Calu3 (cell line): ENCODE measurements around the gene PXMP2. TPM values are rescaled to one million over a fixed set of nuclear protein-coding genes. Genes with fewer than 3 reads are reported as not detected.
A peak's percentile ranks its signal among the peaks of the same experiment; 100 is the strongest.

Experiments used
- BruUV-seq: library from RNA; stranded (reverse); fragments of 400-500 nt; replicated peaks from 2 replicates; lab custom pipeline; 2021; lab: Mats Ljungman, UMichigan
- CTCF ChIA-PET: fragments of 300-600 bp; sonication (Branson Sonifier 250); formaldehyde crosslinking; loops from one replicate; lab custom pipeline; 2022; ENCODE audit warnings: antibody characterized with exemption; lab: Charles Lee
- DNase-seq: peaks from one replicate; pipeline ENCODE4 v3.0.0; 2022
- H3K27ac Mint-ChIP-seq: one replicate; pipeline ENCODE4 v1.8.0; 2022; ENCODE audit warnings: mixed read lengths; ENCODE audit not compliant: unreplicated experiment
- H3K27me3 Mint-ChIP-seq: one replicate; pipeline ENCODE4 v1.8.0; 2022; ENCODE audit warnings: mixed read lengths; ENCODE audit not compliant: unreplicated experiment
- H3K36me3 Mint-ChIP-seq: one replicate; pipeline ENCODE4 v1.8.0; 2022; ENCODE audit warnings: mild to moderate bottlenecking, moderate library complexity, mixed read lengths; ENCODE audit not compliant: insufficient read depth, unreplicated experiment
- H3K4me1 Mint-ChIP-seq: one replicate; pipeline ENCODE4 v1.8.0; 2022; ENCODE audit warnings: mild to moderate bottlenecking, low read depth, mixed read lengths; ENCODE audit not compliant: unreplicated experiment
- H3K4me3 Mint-ChIP-seq: one replicate; pipeline ENCODE4 v1.8.0; 2022; ENCODE audit warnings: mild to moderate bottlenecking, low read depth, moderate library complexity, mixed read lengths; ENCODE audit not compliant: unreplicated experiment
- H3K9me3 Mint-ChIP-seq: one replicate; pipeline ENCODE4 v1.8.0; 2022; ENCODE audit warnings: low read depth, mixed read lengths; ENCODE audit not compliant: unreplicated experiment
- CTCF ChIP-seq: fragments of 200-600 bp; IDR thresholded peaks from one replicate; pipeline ENCODE4 v1.8.0; 2022; ENCODE audit warnings: antibody characterized with exemption; ENCODE audit not compliant: unreplicated experiment
- intact Hi-C: fragments of 100-400 bp; cut with micrococcal nuclease; formaldehyde crosslinking; loops from one replicate; pipeline ENCODE4 v1.10.0; 2022; ENCODE audit not compliant: unreplicated experiment
- total RNA-seq: library from RNA; stranded (reverse); gene quantifications from 2 replicates; pipeline ENCODE4 v1.2.3, GENCODE V29; 2022

The PXMP2 gene
- total RNA-seq, 1 experiment from 2014 or later: 41.9 TPM

- H3K36me3 Mint-ChIP-seq: peaks cover 45% of the 10 kb centered on the region
- BruUV-seq: no TSS peak
Observed at GRCh38 chr12:132639956-132640520, 47.3 kb upstream of the PXMP2 start.

DNA sequence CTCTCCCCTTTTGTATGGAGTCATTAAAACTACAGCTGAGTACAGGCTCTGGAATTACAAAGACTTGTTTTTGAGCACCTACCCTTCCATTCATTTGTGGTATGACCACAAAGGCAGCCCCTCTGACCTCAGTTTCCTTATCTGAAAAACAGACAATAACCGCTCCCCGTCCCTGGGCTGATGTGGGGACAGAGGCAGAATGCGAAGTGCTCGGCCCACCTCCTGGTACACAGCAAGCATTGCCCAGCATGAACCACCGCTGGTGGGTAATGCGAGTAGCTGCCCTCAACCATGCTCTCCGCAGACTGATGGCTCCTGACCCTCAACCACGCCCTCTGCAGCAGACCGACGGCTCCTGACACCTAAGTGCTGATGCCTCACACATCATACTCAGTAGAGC lies 46.5 kb upstream of the PXMP2 start:
- H3K36me3 Mint-ChIP-seq: peaks cover 49% of the 10 kb centered on the region
- H3K27me3 Mint-ChIP-seq: no peaks in the 10 kb centered on the region
- CTCF ChIA-PET: interaction anchor here (0.6 kb wide), 1 partner anchor 25 kb away, joined by 3 read pairs; no protein-coding TSS in a partner anchor
- intact Hi-C loops: no loop called here
- no peaks in the 10 kb centered on the region for H3K4me1 Mint-ChIP-seq
- no peak for DNase-seq
- no peak overlapping the region for H3K27ac Mint-ChIP-seq
- no peaks in the 10 kb centered on the region for H3K9me3 Mint-ChIP-seq
- no peak overlapping the region for H3K4me3 Mint-ChIP-seq
- BruUV-seq: no TSS peak
- TF ChIP-seq CTCF: no peak

More at GRCh38 chr12:132639956-132640520, 47.3 kb upstream of the PXMP2 start:
- Mint-ChIP-seq H3K27ac (no peak overlapping the region), H3K9me3 (no peaks in the 10 kb centered on the region), H3K4me1 (no peaks in the 10 kb centered on the region), H3K27me3 (no peaks in the 10 kb centered on the region), H3K4me3 (no peak overlapping the region)
- intact Hi-C loops: no loop called here
- no peak for DNase-seq
- CTCF ChIA-PET: interaction anchor here (0.6 to 0.8 kb wide), 3 partner anchors 14 to 27 kb away, joined by 3 to 4 read pairs (median 3); no protein-coding TSS in a partner anchor
- no peak for TF ChIP-seq CTCF

DNA sequence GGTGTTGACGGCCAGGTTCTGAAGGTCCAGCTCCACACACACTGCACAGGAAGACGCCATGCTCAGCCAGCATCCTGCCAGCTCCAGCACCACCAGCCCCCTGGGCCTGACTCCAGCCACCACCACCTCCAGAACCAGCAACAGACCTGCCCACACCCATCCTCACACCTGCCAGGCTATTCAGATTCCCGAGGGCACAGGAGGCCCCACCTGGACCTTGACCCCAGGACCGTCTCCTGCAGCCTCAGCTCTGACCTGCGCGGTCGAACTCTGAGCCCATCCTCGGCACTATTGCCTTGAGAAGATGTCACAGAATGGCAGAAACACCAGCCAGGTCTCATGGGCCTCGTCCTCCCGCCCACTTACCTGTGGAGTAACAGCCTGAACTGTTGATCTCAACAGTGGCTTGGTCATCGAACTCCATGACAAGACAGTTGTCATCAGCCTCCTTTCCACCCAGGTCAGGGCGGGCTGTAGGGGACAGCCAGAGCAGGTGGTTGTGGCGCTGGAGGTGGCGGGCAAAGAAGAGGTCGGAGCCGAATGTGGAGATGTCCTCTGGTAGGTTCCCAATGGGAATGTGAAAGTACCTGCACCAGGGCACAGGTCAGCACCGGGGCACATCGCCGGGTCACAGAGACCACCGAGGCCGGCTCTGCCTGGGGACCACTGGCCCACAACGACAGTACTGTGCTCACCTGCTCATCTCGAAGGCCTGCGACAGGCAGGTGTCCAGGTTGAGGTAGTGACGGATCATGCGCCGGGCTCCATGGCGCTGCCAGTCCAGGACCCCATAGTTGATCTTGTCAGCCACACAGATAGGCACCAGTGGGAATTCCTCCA lies 45.4 kb upstream of the PXMP2 start:
- intact Hi-C loops: no loop called here
- peaks cover 47% of the 10 kb centered on the region for H3K36me3 Mint-ChIP-seq
- BruUV-seq: TSS peak; percentile 42
- no peaks in the 10 kb centered on the region for H3K9me3 Mint-ChIP-seq
- no peaks in the 10 kb centered on the region for H3K4me1 Mint-ChIP-seq
- CTCF ChIA-PET: interaction anchor here (0.6 to 0.7 kb wide), 2 partner anchors 223 to 293 kb away, joined by 3 to 4 read pairs; no protein-coding TSS in a partner anchor
- no peak for DNase-seq
- no peak overlapping the region for H3K27ac Mint-ChIP-seq
- no peaks in the 10 kb centered on the region for H3K27me3 Mint-ChIP-seq
- no peak for TF ChIP-seq CTCF
- no peak overlapping the region for H3K4me3 Mint-ChIP-seq

GRCh38 chr12:132642846-132643835 lies 44.2 kb upstream of the PXMP2 start:
- Mint-ChIP-seq H3K4me3 (no peak overlapping the region), H3K27ac (no peak overlapping the region), H3K36me3 (peaks cover 43% of the 10 kb centered on the region), H3K27me3 (no peaks in the 10 kb centered on the region), H3K4me1 (no peaks in the 10 kb centered on the region), H3K9me3 (no peaks in the 10 kb centered on the region)
- TF ChIP-seq CTCF: no peak
- intact Hi-C loops: no loop called here
- BruUV-seq: no TSS peak
- no peak for DNase-seq
- CTCF ChIA-PET: no interaction called here
